GM23338 (cell line): ENCODE data around the gene ACBD3.

Experiments
- CREB1 ChIP-seq: fragments of 250-450 bp; sonication (Bioruptor Pico); IDR thresholded peaks from 2 replicates; pipeline ENCODE4 v1.5.0; 2020; ENCODE audit warnings: low read depth, mild to moderate bottlenecking, moderate library complexity
- EZH2 ChIP-seq: fragments of 200-600 bp; sonication (generic); IDR thresholded peaks from one replicate; pipeline ENCODE4 v1.8.0; 2017; ENCODE audit warnings: antibody characterized with exemption, mild to moderate bottlenecking, low read depth; ENCODE audit not compliant: unreplicated experiment
- JUNB ChIP-seq: IDR thresholded peaks from one replicate; pipeline ENCODE4 v1.6.1; 2016; ENCODE audit warnings: antibody characterized with exemption; ENCODE audit not compliant: unreplicated experiment
- POLR2AphosphoS5 ChIP-seq: IDR thresholded peaks from 2 replicates; pipeline ENCODE4 v1.6.1; 2016; ENCODE audit warnings: antibody characterized with exemption, low read depth
- ZNF331 ChIP-seq: fragments of 250-450 bp; sonication (Bioruptor Pico); IDR thresholded peaks from 2 replicates; pipeline ENCODE4 v1.5.0; 2020; ENCODE audit warnings: low read depth, mild to moderate bottlenecking, moderate library complexity
- TF ChIP-seq, protein P1 (sequence below), 2 experiments: fragments of 200-600 bp in 1 of 2; sonication (generic) in 1 of 2; conservative IDR thresholded peaks; 2 replicates each; pipeline versions ENCODE4 v1.5.1 to v1.6.1; 2016 to 2017; ENCODE audit warnings: antibody characterized with exemption in 2 of 2, low read depth in 2 of 2, mild to moderate bottlenecking in 2 of 2, moderate library complexity in 1 of 2
- TF ChIP-seq, protein P2 (sequence below): IDR thresholded peaks from one replicate; pipeline ENCODE4 v1.6.1; 2018; ENCODE audit warnings: antibody characterized with exemption; ENCODE audit not compliant: unreplicated experiment

DNA sequence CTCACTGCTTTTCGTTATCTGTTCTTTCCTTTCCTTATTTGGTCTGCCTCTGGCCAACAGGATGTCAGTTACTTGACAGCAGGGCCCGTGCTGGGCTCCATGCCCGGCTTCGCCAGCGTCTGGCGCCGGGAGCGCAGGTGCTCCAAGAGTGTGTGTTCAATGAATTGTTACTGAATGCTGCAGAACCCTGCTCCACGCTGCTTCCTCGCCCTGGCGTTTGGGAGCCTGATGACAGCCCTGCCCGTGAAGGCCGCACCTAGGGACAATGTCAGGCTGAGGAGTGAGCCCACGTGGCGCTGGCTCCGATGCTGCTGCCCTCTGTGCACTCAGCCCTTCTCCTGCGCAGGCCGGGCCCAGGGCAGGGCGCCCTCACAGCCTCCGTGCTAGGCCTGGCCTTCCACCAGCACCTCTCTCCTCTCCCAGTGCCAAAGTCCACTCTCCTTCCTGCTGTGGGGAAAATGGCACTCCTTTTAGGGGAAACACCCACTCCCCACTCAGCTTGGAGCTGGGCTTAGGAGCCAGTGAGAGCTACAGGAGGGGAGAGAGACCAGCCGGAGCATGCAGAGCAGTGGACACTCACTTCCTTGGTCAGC is 51.4 kb downstream of the ACBD3 start:
- TF ChIP-seq, protein P1, sequence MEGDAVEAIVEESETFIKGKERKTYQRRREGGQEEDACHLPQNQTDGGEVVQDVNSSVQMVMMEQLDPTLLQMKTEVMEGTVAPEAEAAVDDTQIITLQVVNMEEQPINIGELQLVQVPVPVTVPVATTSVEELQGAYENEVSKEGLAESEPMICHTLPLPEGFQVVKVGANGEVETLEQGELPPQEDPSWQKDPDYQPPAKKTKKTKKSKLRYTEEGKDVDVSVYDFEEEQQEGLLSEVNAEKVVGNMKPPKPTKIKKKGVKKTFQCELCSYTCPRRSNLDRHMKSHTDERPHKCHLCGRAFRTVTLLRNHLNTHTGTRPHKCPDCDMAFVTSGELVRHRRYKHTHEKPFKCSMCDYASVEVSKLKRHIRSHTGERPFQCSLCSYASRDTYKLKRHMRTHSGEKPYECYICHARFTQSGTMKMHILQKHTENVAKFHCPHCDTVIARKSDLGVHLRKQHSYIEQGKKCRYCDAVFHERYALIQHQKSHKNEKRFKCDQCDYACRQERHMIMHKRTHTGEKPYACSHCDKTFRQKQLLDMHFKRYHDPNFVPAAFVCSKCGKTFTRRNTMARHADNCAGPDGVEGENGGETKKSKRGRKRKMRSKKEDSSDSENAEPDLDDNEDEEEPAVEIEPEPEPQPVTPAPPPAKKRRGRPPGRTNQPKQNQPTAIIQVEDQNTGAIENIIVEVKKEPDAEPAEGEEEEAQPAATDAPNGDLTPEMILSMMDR (conservative IDR thresholded peaks at IDR 0.05; ENCODE audit: low read depth in 2 of 2): no peak
- TF ChIP-seq, protein P2, sequence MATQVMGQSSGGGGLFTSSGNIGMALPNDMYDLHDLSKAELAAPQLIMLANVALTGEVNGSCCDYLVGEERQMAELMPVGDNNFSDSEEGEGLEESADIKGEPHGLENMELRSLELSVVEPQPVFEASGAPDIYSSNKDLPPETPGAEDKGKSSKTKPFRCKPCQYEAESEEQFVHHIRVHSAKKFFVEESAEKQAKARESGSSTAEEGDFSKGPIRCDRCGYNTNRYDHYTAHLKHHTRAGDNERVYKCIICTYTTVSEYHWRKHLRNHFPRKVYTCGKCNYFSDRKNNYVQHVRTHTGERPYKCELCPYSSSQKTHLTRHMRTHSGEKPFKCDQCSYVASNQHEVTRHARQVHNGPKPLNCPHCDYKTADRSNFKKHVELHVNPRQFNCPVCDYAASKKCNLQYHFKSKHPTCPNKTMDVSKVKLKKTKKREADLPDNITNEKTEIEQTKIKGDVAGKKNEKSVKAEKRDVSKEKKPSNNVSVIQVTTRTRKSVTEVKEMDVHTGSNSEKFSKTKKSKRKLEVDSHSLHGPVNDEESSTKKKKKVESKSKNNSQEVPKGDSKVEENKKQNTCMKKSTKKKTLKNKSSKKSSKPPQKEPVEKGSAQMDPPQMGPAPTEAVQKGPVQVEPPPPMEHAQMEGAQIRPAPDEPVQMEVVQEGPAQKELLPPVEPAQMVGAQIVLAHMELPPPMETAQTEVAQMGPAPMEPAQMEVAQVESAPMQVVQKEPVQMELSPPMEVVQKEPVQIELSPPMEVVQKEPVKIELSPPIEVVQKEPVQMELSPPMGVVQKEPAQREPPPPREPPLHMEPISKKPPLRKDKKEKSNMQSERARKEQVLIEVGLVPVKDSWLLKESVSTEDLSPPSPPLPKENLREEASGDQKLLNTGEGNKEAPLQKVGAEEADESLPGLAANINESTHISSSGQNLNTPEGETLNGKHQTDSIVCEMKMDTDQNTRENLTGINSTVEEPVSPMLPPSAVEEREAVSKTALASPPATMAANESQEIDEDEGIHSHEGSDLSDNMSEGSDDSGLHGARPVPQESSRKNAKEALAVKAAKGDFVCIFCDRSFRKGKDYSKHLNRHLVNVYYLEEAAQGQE: no peak
- TF ChIP-seq POLR2AphosphoS5 (no peak), CREB1 (CRISPR knock-in tag) (no peak), EZH2 (no peak), ZNF331 (CRISPR knock-in tag) (no peak), JUNB (no peak)
